ENCODE data around the gene SMYD3. TPM values are rescaled to one million over a fixed set of nuclear protein-coding genes. Genes with fewer than 3 reads are reported as not detected.

Gene SMYD3
- total RNA-seq, 2 experiments from 2014 or later = 21.3 to 21.4 TPM

- H3K9me3 Mint-ChIP-seq = peaks cover 10% of the 10 kb centered on the region
- H3K4me3 Mint-ChIP-seq = no peak overlapping the region
- no peak for DNase-seq
- peaks cover 8% of the 10 kb centered on the region for H3K4me1 Mint-ChIP-seq (ENCODE audit: low read depth)
- intact Hi-C loops (cut with micrococcal nuclease) = no loop called here
- no peaks in the 10 kb centered on the region for H3K27me3 Mint-ChIP-seq (ENCODE audit: low read depth)
- CTCF ChIA-PET = interaction anchor here (0.5 kb wide), 1 partner anchor 389 kb away, joined by 3 read pairs; no protein-coding TSS in a partner anchor
- H3K36me3 Mint-ChIP-seq (ENCODE audit: low read depth) = peaks cover 23% of the 10 kb centered on the region
- H3K27ac Mint-ChIP-seq = no peak overlapping the region
Observed at GRCh38 chr1:246420300-246420699, 86.8 kb downstream of the SMYD3 start.

- H3K27ac Mint-ChIP-seq = no peak overlapping the region
- no peak for DNase-seq
- peaks cover 23% of the 10 kb centered on the region for H3K36me3 Mint-ChIP-seq (ENCODE audit: low read depth)
- intact Hi-C loops (cut with micrococcal nuclease) = no loop called here
- peaks cover 12% of the 10 kb centered on the region for H3K9me3 Mint-ChIP-seq
- H3K4me1 Mint-ChIP-seq (ENCODE audit: low read depth) = peaks cover 8% of the 10 kb centered on the region
- CTCF ChIA-PET = no interaction called here
- no peaks in the 10 kb centered on the region for H3K27me3 Mint-ChIP-seq (ENCODE audit: low read depth)
- H3K4me3 Mint-ChIP-seq = no peak overlapping the region
Observed at GRCh38 chr1:246418565-246419312, 88.3 kb downstream of the SMYD3 start.

- intact Hi-C loops (cut with micrococcal nuclease) = no loop called here
- peaks cover 23% of the 10 kb centered on the region for H3K36me3 Mint-ChIP-seq (ENCODE audit: low read depth)
- H3K4me3 Mint-ChIP-seq = no peak overlapping the region
- H3K9me3 Mint-ChIP-seq = peaks cover 15% of the 10 kb centered on the region
- CTCF ChIA-PET = no interaction called here
- no peak overlapping the region for H3K27ac Mint-ChIP-seq
- peaks cover 8% of the 10 kb centered on the region for H3K4me1 Mint-ChIP-seq (ENCODE audit: low read depth)
- DNase-seq = no peak
- H3K27me3 Mint-ChIP-seq (ENCODE audit: low read depth) = no peaks in the 10 kb centered on the region
Observed at GRCh38 chr1:246417813-246418564, 89.1 kb downstream of the SMYD3 start.

- no peak overlapping the region for H3K4me3 Mint-ChIP-seq
- H3K27me3 Mint-ChIP-seq (ENCODE audit: low read depth) = no peaks in the 10 kb centered on the region
- H3K9me3 Mint-ChIP-seq = peaks cover 15% of the 10 kb centered on the region
- H3K36me3 Mint-ChIP-seq (ENCODE audit: low read depth) = peaks cover 22% of the 10 kb centered on the region
- intact Hi-C loops (cut with micrococcal nuclease) = no loop called here
- H3K4me1 Mint-ChIP-seq (ENCODE audit: low read depth) = peaks cover 6% of the 10 kb centered on the region
- CTCF ChIA-PET = no interaction called here
- H3K27ac Mint-ChIP-seq = no peak overlapping the region
- DNase-seq = no peak
Observed at GRCh38 chr1:246417152-246417812, 89.8 kb downstream of the SMYD3 start.

- intact Hi-C loops (cut with micrococcal nuclease) = no loop called here
- H3K27ac Mint-ChIP-seq = no peak overlapping the region
- CTCF ChIA-PET = interaction anchor here (0.6 kb wide), 1 partner anchor 75 kb away, joined by 4 read pairs; no protein-coding TSS in a partner anchor
- H3K4me3 Mint-ChIP-seq = no peak overlapping the region
- peaks cover 25% of the 10 kb centered on the region for H3K36me3 Mint-ChIP-seq (ENCODE audit: low read depth)
- no peak for DNase-seq
- H3K27me3 Mint-ChIP-seq (ENCODE audit: low read depth) = no peaks in the 10 kb centered on the region
- H3K4me1 Mint-ChIP-seq (ENCODE audit: low read depth) = peaks cover 6% of the 10 kb centered on the region
- H3K9me3 Mint-ChIP-seq = peaks cover 19% of the 10 kb centered on the region
Observed at GRCh38 chr1:246416261-246416660, 90.8 kb downstream of the SMYD3 start.

GRCh38 chr1:246415028-246415427 is 92.1 kb downstream of the SMYD3 start:
- H3K27me3 Mint-ChIP-seq (ENCODE audit: low read depth) = no peaks in the 10 kb centered on the region
- intact Hi-C loops (cut with micrococcal nuclease) = no loop called here
- DNase-seq = no peak
- H3K36me3 Mint-ChIP-seq (ENCODE audit: low read depth) = peaks cover 28% of the 10 kb centered on the region
- H3K4me1 Mint-ChIP-seq (ENCODE audit: low read depth) = peaks cover 6% of the 10 kb centered on the region
- CTCF ChIA-PET = no interaction called here
- H3K27ac Mint-ChIP-seq = no peak overlapping the region
- H3K4me3 Mint-ChIP-seq = no peak overlapping the region
- peaks cover 19% of the 10 kb centered on the region for H3K9me3 Mint-ChIP-seq

GRCh38 chr1:246413430-246413829 is 93.6 kb downstream of the SMYD3 start:
- intact Hi-C loops (cut with micrococcal nuclease) = no loop called here
- Mint-ChIP-seq H3K36me3 (ENCODE audit: low read depth) (peaks cover 19% of the 10 kb centered on the region), H3K4me3 (no peak overlapping the region), H3K27me3 (ENCODE audit: low read depth) (no peaks in the 10 kb centered on the region), H3K4me1 (ENCODE audit: low read depth) (peaks cover 6% of the 10 kb centered on the region), H3K9me3 (peaks cover 12% of the 10 kb centered on the region), H3K27ac (no peak overlapping the region)
- DNase-seq = no peak
- CTCF ChIA-PET = no interaction called here

- H3K27ac Mint-ChIP-seq = no peak overlapping the region
- H3K4me1 Mint-ChIP-seq (ENCODE audit: low read depth) = peaks cover 3% of the 10 kb centered on the region
- no peaks in the 10 kb centered on the region for H3K27me3 Mint-ChIP-seq (ENCODE audit: low read depth)
- H3K4me3 Mint-ChIP-seq = no peak overlapping the region
- no peaks in the 10 kb centered on the region for H3K9me3 Mint-ChIP-seq
- H3K36me3 Mint-ChIP-seq (ENCODE audit: low read depth) = peaks cover 6% of the 10 kb centered on the region
- CTCF ChIA-PET = interaction anchor here (0.6 kb wide), 1 partner anchor 424 kb away, joined by 3 read pairs; no protein-coding TSS in a partner anchor
- DNase-seq = no peak
- intact Hi-C loops (cut with micrococcal nuclease) = no loop called here
Observed at GRCh38 chr1:246404078-246404477, 103.0 kb downstream of the SMYD3 start.

GRCh38 chr1:246398126-246398813 is 108.8 kb downstream of the SMYD3 start:
- Mint-ChIP-seq H3K4me1 (ENCODE audit: low read depth) (no peaks in the 10 kb centered on the region), H3K27me3 (ENCODE audit: low read depth) (no peaks in the 10 kb centered on the region), H3K27ac (no peak overlapping the region), H3K4me3 (no peak overlapping the region), H3K36me3 (ENCODE audit: low read depth) (peaks cover 25% of the 10 kb centered on the region), H3K9me3 (peaks cover 9% of the 10 kb centered on the region)
- CTCF ChIA-PET = interaction anchor here (0.6 kb wide), 1 partner anchor 1178 kb away, joined by 4 read pairs; no protein-coding TSS in a partner anchor
- intact Hi-C loops (cut with micrococcal nuclease) = no loop called here
- DNase-seq = no peak

GRCh38 chr1:246397046-246397445 is 110.0 kb downstream of the SMYD3 start:
- Mint-ChIP-seq H3K27ac (no peak overlapping the region), H3K4me3 (no peak overlapping the region), H3K27me3 (ENCODE audit: low read depth) (no peaks in the 10 kb centered on the region), H3K4me1 (ENCODE audit: low read depth) (no peaks in the 10 kb centered on the region), H3K36me3 (ENCODE audit: low read depth) (peaks cover 26% of the 10 kb centered on the region), H3K9me3 (peaks cover 13% of the 10 kb centered on the region)
- CTCF ChIA-PET = no interaction called here
- intact Hi-C loops (cut with micrococcal nuclease) = no loop called here
- no peak for DNase-seq

- peaks cover 21% of the 10 kb centered on the region for H3K9me3 Mint-ChIP-seq
- no peak for DNase-seq
- CTCF ChIA-PET = no interaction called here
- H3K27ac Mint-ChIP-seq = no peak overlapping the region
- intact Hi-C loops (cut with micrococcal nuclease) = no loop called here
- no peaks in the 10 kb centered on the region for H3K4me1 Mint-ChIP-seq (ENCODE audit: low read depth)
- H3K4me3 Mint-ChIP-seq = no peak overlapping the region
- H3K27me3 Mint-ChIP-seq (ENCODE audit: low read depth) = no peaks in the 10 kb centered on the region
- peaks cover 32% of the 10 kb centered on the region for H3K36me3 Mint-ChIP-seq (ENCODE audit: low read depth)
Observed at GRCh38 chr1:246396322-246396721, 110.8 kb downstream of the SMYD3 start.

- Mint-ChIP-seq H3K36me3 (ENCODE audit: low read depth) (peaks cover 42% of the 10 kb centered on the region), H3K27me3 (ENCODE audit: low read depth) (no peaks in the 10 kb centered on the region), H3K4me1 (ENCODE audit: low read depth) (no peaks in the 10 kb centered on the region), H3K9me3 (peaks cover 29% of the 10 kb centered on the region), H3K4me3 (no peak overlapping the region), H3K27ac (no peak overlapping the region)
- no peak for DNase-seq
- CTCF ChIA-PET = interaction anchor here (0.7 to 1.2 kb wide), 3 partner anchors 10 to 295 kb away, joined by 3 to 4 read pairs (median 3); no protein-coding TSS in a partner anchor
- intact Hi-C loops (cut with micrococcal nuclease) = no loop called here
Observed at GRCh38 chr1:246394121-246394520, 113.0 kb downstream of the SMYD3 start.

Measured in activated naive CD4-positive, alpha-beta T cell treated with anti-CD3 and anti-CD28 coated beads for 36 hours (primary cell).